Measurements from ENCODE around the gene NPC2. TPM values are rescaled to one million over a fixed set of nuclear protein-coding genes. Genes with fewer than 3 reads are reported as not detected.

Gene NPC2
- polyA plus RNA-seq, 1 donor from 2014 or later: 46.8 TPM

DNA sequence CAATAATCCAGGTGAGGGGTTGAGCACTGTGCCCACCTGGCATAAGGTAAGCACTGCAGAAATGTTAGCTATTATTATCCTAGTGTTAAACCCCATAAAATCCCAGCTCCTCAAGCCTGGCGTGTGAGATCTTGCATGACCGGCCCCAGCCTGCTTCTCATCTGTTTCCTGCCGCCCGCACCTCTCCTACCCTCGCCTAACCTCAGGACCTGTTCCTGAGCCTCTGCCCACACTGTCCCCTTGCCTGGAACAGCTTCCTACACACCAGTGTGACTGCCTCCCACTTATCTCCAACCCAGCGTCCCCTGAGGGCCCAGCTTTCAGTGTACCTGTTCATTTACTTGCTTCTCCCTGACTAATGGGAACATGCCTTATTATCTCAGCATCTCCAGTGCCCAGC is 25.1 kb upstream of the NPC2 start:
- Histone ChIP-seq H3K9me3 (ENCODE audit: low read length) (no peaks in the 10 kb centered on the region), H4K20me1 (ENCODE audit: insufficient read depth) (no peaks in the 10 kb centered on the region), H3K79me2 (replicated peaks; ENCODE audit: insufficient read depth, low read length) (no peaks in the 10 kb centered on the region), H3K4me2 (ENCODE audit: low read length) (no peak overlapping the region), H3K27ac (ENCODE audit: low read length) (no peak overlapping the region), H3F3A (ENCODE audit: insufficient read depth, low read length, poor library complexity, severe bottlenecking) (no peaks in the 10 kb centered on the region), H3K36me3 (ENCODE audit: insufficient read depth, low read length) (no peaks in the 10 kb centered on the region), H2AFZ (ENCODE audit: low read depth, low read length) (no peak overlapping the region), H3K9me2 (ENCODE audit: insufficient read depth, low read length) (no peaks in the 10 kb centered on the region), H3K9ac (ENCODE audit: low read length) (no peak overlapping the region), H3K27me3 (ENCODE audit: insufficient read depth, low read depth, low read length) (no peaks in the 10 kb centered on the region), H3K4me3 (ENCODE audit: low read length) (no peak overlapping the region)
- TF ChIP-seq EZH2 (IDR thresholded peaks at IDR 0.05; ENCODE audit: borderline replicate concordance, insufficient read depth, low read length, poor library complexity, severe bottlenecking): no peak
- no peak for TF ChIP-seq EP300 (conservative IDR thresholded peaks at IDR 0.05; ENCODE audit: poor library complexity, severe bottlenecking)
- TF ChIP-seq TAF1 (IDR thresholded peaks at IDR 0.05; ENCODE audit: low read depth): no peak
- no peak for TF ChIP-seq CTCF (IDR thresholded peaks at IDR 0.05; ENCODE audit: poor library complexity, severe bottlenecking)
- TF ChIP-seq REST (IDR thresholded peaks at IDR 0.05; ENCODE audit: borderline replicate concordance): no peak

DNA sequence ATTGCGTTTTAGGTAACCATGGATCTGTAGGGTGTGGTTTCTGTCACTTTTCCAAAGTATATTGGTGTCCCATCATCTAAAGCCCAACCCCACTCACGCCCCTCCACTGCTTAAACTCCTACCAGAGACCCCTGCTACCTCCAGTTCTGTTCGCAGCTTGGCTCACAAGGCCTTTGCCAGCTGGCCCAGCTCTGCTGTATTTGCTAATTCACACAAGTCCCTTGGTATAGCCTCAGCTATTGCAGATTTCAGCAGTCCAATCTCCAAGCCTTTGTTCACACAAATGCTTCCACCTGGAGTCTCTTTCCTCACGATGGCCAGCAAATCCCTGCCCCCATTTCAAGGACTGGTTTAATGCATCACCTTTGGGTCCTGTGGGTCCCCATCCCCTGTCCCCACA is 24.6 kb upstream of the NPC2 start:
- no peaks in the 10 kb centered on the region for H3K9me2 ChIP-seq (ENCODE audit: insufficient read depth, low read length)
- no peaks in the 10 kb centered on the region for H3F3A ChIP-seq (ENCODE audit: insufficient read depth, low read length, poor library complexity, severe bottlenecking)
- no peaks in the 10 kb centered on the region for H3K9me3 ChIP-seq (ENCODE audit: low read length)
- H3K9ac ChIP-seq (ENCODE audit: low read length): no peak overlapping the region
- no peaks in the 10 kb centered on the region for H3K36me3 ChIP-seq (ENCODE audit: insufficient read depth, low read length)
- H3K79me2 ChIP-seq (replicated peaks; ENCODE audit: insufficient read depth, low read length): no peaks in the 10 kb centered on the region
- no peak overlapping the region for H3K27ac ChIP-seq (ENCODE audit: low read length)
- no peak overlapping the region for H3K4me3 ChIP-seq (ENCODE audit: low read length)
- TF ChIP-seq RAD21 (conservative IDR thresholded peaks at IDR 0.05) (no peak), REST (IDR thresholded peaks at IDR 0.05; ENCODE audit: borderline replicate concordance) (no peak), SMC3 (conservative IDR thresholded peaks at IDR 0.05; ENCODE audit: poor library complexity) (no peak), MXI1 (conservative IDR thresholded peaks at IDR 0.05; ENCODE audit: poor library complexity, severe bottlenecking) (no peak), POLR2AphosphoS5 (IDR thresholded peaks at IDR 0.05) (no peak), EZH2 (IDR thresholded peaks at IDR 0.05; ENCODE audit: borderline replicate concordance, insufficient read depth, low read length, poor library complexity, severe bottlenecking) (no peak), CTCF (IDR thresholded peaks at IDR 0.05; ENCODE audit: poor library complexity, severe bottlenecking) (no peak), TAF1 (IDR thresholded peaks at IDR 0.05; ENCODE audit: low read depth) (no peak), EP300 (conservative IDR thresholded peaks at IDR 0.05; ENCODE audit: poor library complexity, severe bottlenecking) (no peak)
- H3K27me3 ChIP-seq (ENCODE audit: insufficient read depth, low read depth, low read length): no peaks in the 10 kb centered on the region
- H3K4me2 ChIP-seq (ENCODE audit: low read length): no peak overlapping the region
- no peaks in the 10 kb centered on the region for H4K20me1 ChIP-seq (ENCODE audit: insufficient read depth)
- no peak overlapping the region for H2AFZ ChIP-seq (ENCODE audit: low read depth, low read length)

All from neural cell (in vitro differentiated cells).